Neural progenitor cell (in vitro differentiated cells): ENCODE measurements around the gene TNK2. TPM values are rescaled to one million over a fixed set of nuclear protein-coding genes. Genes with fewer than 3 reads are reported as not detected.

Experiments
- DNase-seq: peaks from one replicate; pipeline ENCODE4 v3.0.0-alpha.2; 2016; ENCODE audit warnings: low spot score
- H2AFZ ChIP-seq: fragments of 200-600 bp; sonication (generic); replicated peaks from 2 replicates; pipeline ENCODE4 v1.6.1; 2016; ENCODE audit warnings: antibody characterized with exemption
- H3F3A ChIP-seq: fragments of 200-600 bp; sonication (generic); 2 replicates; pipeline ENCODE4 v1.6.1; 2016; ENCODE audit warnings: antibody characterized with exemption, low read depth
- H3K27ac ChIP-seq: fragments of 200-600 bp; sonication (generic); 2 replicates; pipeline ENCODE4 v1.5.1; 2016; ENCODE audit warnings: mild to moderate bottlenecking
- H3K27me3 ChIP-seq: fragments of 200-600 bp; sonication (generic); 2 replicates; pipeline ENCODE4 v1.6.1; 2016; ENCODE audit warnings: mild to moderate bottlenecking, moderate library complexity
- H3K36me3 ChIP-seq: fragments of 200-600 bp; sonication (generic); 2 replicates; pipeline ENCODE4 v1.5.1; 2016
- H3K4me1 ChIP-seq: fragments of 200-600 bp; sonication (generic); 2 replicates; pipeline ENCODE4 v1.6.1; 2016; ENCODE audit warnings: mixed run types
- H3K4me2 ChIP-seq: fragments of 200-600 bp; sonication (generic); 2 replicates; pipeline ENCODE4 v1.6.1; 2016
- H3K4me3 ChIP-seq: fragments of 200-600 bp; sonication (generic); 2 replicates; pipeline ENCODE4 v1.5.1; 2016
- H3K79me2 ChIP-seq: fragments of 200-600 bp; sonication (generic); 2 replicates; pipeline ENCODE4 v1.6.1; 2016; ENCODE audit warnings: low read depth
- H3K9ac ChIP-seq: fragments of 200-600 bp; sonication (generic); 2 replicates; pipeline ENCODE4 v1.6.1; 2016
- H3K9me3 ChIP-seq: fragments of 200-600 bp; sonication (generic); 2 replicates; pipeline ENCODE4 v1.5.1; 2016; ENCODE audit warnings: low read depth
- H4K20me1 ChIP-seq: fragments of 200-600 bp; sonication (generic); 2 replicates; pipeline ENCODE4 v1.6.1; 2016; ENCODE audit warnings: low read depth
- H3K27ac Mint-ChIP-seq: 3 replicates; pipeline ENCODE4 v1.8.0; 2021; ENCODE audit warnings: mixed read lengths
- H3K27me3 Mint-ChIP-seq: 2 replicates; pipeline ENCODE4 v1.8.0; 2022; ENCODE audit warnings: low read depth, mild to moderate bottlenecking, inconsistent platforms, moderate library complexity, mixed read lengths; ENCODE audit not compliant: insufficient read depth
- H3K36me3 Mint-ChIP-seq: 3 replicates; pipeline ENCODE4 v1.8.0; 2021; ENCODE audit warnings: mixed read lengths
- H3K4me1 Mint-ChIP-seq: 3 replicates; pipeline ENCODE4 v1.8.0; 2021; ENCODE audit warnings: mixed read lengths
- H3K4me3 Mint-ChIP-seq: 3 replicates; pipeline ENCODE4 v1.8.0; 2021; ENCODE audit warnings: mild to moderate bottlenecking, moderate library complexity, mixed read lengths
- H3K9me3 Mint-ChIP-seq: 3 replicates; pipeline ENCODE4 v1.8.0; 2020; ENCODE audit warnings: mixed read lengths
- CTCF ChIP-seq: fragments of 200-600 bp; sonication (generic); IDR thresholded peaks from 2 replicates; pipeline ENCODE4 v1.5.1; 2017; ENCODE audit warnings: antibody characterized with exemption, mild to moderate bottlenecking
- EZH2 ChIP-seq: fragments of 200-600 bp; sonication (generic); IDR thresholded peaks from 2 replicates; pipeline ENCODE4 v1.6.1; 2017; ENCODE audit warnings: antibody characterized with exemption, mild to moderate bottlenecking, moderate library complexity
- EZH2phosphoT487 ChIP-seq: fragments of 200-600 bp; sonication (generic); IDR thresholded peaks from 2 replicates; pipeline ENCODE4 v1.6.1; 2017; ENCODE audit warnings: antibody characterized with exemption
- total RNA-seq: library from RNA; depleted of rRNA; stranded (reverse); fragments of >200 nt; gene quantifications from 2 replicates; pipeline ENCODE4 v1.2.3, GENCODE V29; 2015; ENCODE audit warnings: low replicate concordance

Gene TNK2
- total RNA-seq, 1 donor from 2014 or later = 5.4 TPM

GRCh38 chr3:195906865-195907683 is 1.3 kb downstream of the TNK2 start:
- Mint-ChIP-seq H3K9me3 (no peaks in the 10 kb centered on the region), H3K27me3 (peaks cover 11% of the 10 kb centered on the region), H3K27ac (no peak overlapping the region), H3K36me3 (peaks cover 4% of the 10 kb centered on the region), H3K4me3 (peak overlapping the region; percentile 90), H3K4me1 (peaks cover 32% of the 10 kb centered on the region)
- Histone ChIP-seq H3K4me1 (peaks cover 11% of the 10 kb centered on the region), H4K20me1 (peaks cover 45% of the 10 kb centered on the region), H3K27me3 (peaks cover 32% of the 10 kb centered on the region), H3K79me2 (peaks cover 69% of the 10 kb centered on the region), H3K9ac (no peak overlapping the region), H2AFZ (no peak overlapping the region), H3K27ac (no peak overlapping the region), H3K4me3 (peak overlapping the region; percentile 95), H3F3A (peaks cover 16% of the 10 kb centered on the region), H3K9me3 (no peaks in the 10 kb centered on the region), H3K4me2 (peak overlapping the region; percentile 100), H3K36me3 (no peaks in the 10 kb centered on the region)
- DNase-seq = no peak
- TF ChIP-seq CTCF = no peak
- no peak for TF ChIP-seq EZH2phosphoT487
- TF ChIP-seq EZH2 = no peak

DNA sequence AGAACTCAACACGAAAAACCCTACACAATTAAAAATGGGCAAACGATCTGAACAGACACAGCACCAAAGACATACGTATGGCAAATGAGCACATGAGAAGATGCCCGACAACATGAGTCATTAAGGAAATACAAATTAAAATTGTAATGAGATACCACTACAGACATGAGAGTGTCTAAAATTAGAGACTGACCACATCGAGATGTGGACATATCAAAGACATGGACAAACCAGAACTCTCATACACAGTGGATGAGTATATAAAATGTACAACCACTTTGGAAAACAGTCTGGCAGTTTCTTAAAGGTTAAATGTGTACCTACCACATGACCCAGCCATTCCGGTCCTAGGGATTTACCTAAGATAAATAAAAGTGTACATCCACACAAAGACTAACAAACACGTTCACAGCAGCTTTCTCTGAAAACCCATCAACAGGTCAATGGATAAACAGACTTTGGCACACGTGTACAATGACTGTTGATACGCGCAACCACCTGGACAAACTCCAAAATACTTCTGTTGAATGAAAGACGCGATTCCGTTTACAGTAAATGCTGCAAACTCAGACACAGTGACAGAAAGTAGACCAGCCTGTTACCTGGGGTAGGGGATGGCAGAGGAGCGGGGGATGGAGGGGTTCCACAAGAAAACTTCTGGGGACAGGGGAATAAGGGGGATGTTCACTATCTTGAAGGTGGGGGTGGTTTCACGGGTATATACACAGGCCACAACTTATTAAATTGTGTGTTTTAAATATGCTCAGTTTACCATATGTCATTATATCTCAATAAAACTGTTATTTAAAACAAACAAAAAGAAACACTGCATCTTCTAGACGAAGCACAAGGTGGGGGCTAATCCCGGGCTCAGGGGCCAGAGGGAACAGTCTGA is 2.1 kb downstream of the TNK2 start:
- Histone ChIP-seq H2AFZ (no peak overlapping the region), H3K4me1 (peaks cover 11% of the 10 kb centered on the region), H3K79me2 (peaks cover 77% of the 10 kb centered on the region), H4K20me1 (peaks cover 53% of the 10 kb centered on the region), H3K4me2 (no peak overlapping the region), H3F3A (peaks cover 16% of the 10 kb centered on the region), H3K9ac (no peak overlapping the region), H3K27me3 (peaks cover 28% of the 10 kb centered on the region), H3K4me3 (no peak overlapping the region), H3K9me3 (no peaks in the 10 kb centered on the region), H3K36me3 (no peaks in the 10 kb centered on the region), H3K27ac (no peak overlapping the region)
- Mint-ChIP-seq H3K36me3 (peaks cover 4% of the 10 kb centered on the region), H3K4me1 (peaks cover 36% of the 10 kb centered on the region), H3K4me3 (peak overlapping the region; percentile 56), H3K27me3 (peaks cover 11% of the 10 kb centered on the region), H3K9me3 (no peaks in the 10 kb centered on the region), H3K27ac (no peak overlapping the region)
- TF ChIP-seq CTCF (no peak), EZH2 (no peak), EZH2phosphoT487 (no peak)
- no peak for DNase-seq

- no peaks in the 10 kb centered on the region for H3K9me3 ChIP-seq
- no peak overlapping the region for H3K4me3 Mint-ChIP-seq
- peaks cover 4% of the 10 kb centered on the region for H3K36me3 Mint-ChIP-seq
- TF ChIP-seq EZH2 (no peak), EZH2phosphoT487 (no peak), CTCF (no peak)
- peaks cover 14% of the 10 kb centered on the region for H3K27me3 ChIP-seq
- H3K9ac ChIP-seq = no peak overlapping the region
- H2AFZ ChIP-seq = no peak overlapping the region
- H3K4me1 ChIP-seq = peaks cover 11% of the 10 kb centered on the region
- H3K4me3 ChIP-seq = no peak overlapping the region
- H3F3A ChIP-seq = peaks cover 6% of the 10 kb centered on the region
- no peak for DNase-seq
- peaks cover 8% of the 10 kb centered on the region for H3K27me3 Mint-ChIP-seq
- no peaks in the 10 kb centered on the region for H3K9me3 Mint-ChIP-seq
- H4K20me1 ChIP-seq = peaks cover 55% of the 10 kb centered on the region
- no peak overlapping the region for H3K27ac Mint-ChIP-seq
- no peaks in the 10 kb centered on the region for H3K36me3 ChIP-seq
- H3K4me2 ChIP-seq = no peak overlapping the region
- peaks cover 32% of the 10 kb centered on the region for H3K4me1 Mint-ChIP-seq
- no peak overlapping the region for H3K27ac ChIP-seq
- H3K79me2 ChIP-seq = peaks cover 84% of the 10 kb centered on the region
These were observed 4.0 kb downstream of the TNK2 start for GRCh38 chr3:195904368-195904767.
